Kidney (tissue), 14 donors: Measurements from ENCODE around the gene MRPL55. TPM values are rescaled to one million over a fixed set of nuclear protein-coding genes. Genes with fewer than 3 reads are reported as not detected.
A peak's percentile ranks its signal among the peaks of the same experiment; 100 is the strongest.

ENCODE experiments used
- DNase-seq, 5 donors: peaks; one replicate each; pipeline ENCODE4 v3.0.0-alpha.2; 2013 to 2020
- FAIRE-seq: peaks from 2 replicates; lab custom pipeline; 2012; peaks lifted over from hg19 to GRCh38; lab: Jason Lieb, UNC
- H3K27ac ChIP-seq, 2 donors: one replicate each; pipeline ENCODE4 v1.7.0; 2013; ENCODE audit warnings: low read depth in 2 of 2, low read length in 2 of 2, inconsistent platforms in 1 of 2
- H3K27me3 ChIP-seq: one replicate; pipeline ENCODE4 v1.7.1; 2013; ENCODE audit warnings: low read length, inconsistent platforms; ENCODE audit not compliant: control insufficient read depth, insufficient read depth
- H3K36me3 ChIP-seq, 3 donors: one replicate each; pipeline versions ENCODE4 v1.7.0 to v1.7.1; 2013; ENCODE audit warnings: low read length in 3 of 3, control low read depth in 1 of 3, inconsistent platforms in 1 of 3; ENCODE audit not compliant: insufficient read depth in 3 of 3, control insufficient read depth in 2 of 3
- H3K4me1 ChIP-seq, 3 donors: one replicate each; pipeline versions ENCODE4 v1.7.0 to v1.7.1; 2013; ENCODE audit warnings: low read length in 3 of 3, inconsistent platforms in 1 of 3, low read depth in 1 of 3; ENCODE audit not compliant: control insufficient read depth in 2 of 3, insufficient read depth in 2 of 3
- H3K4me3 ChIP-seq, 3 donors: one replicate each; pipeline versions ENCODE4 v1.7.0 to v1.8.1; 2013; ENCODE audit warnings: low read length in 3 of 3, control low read depth in 1 of 3, inconsistent platforms in 1 of 3
- H3K9ac ChIP-seq, 3 donors: one replicate each; pipeline versions ENCODE4 v1.7.0 to v1.7.1; 2013; ENCODE audit warnings: low read length in 3 of 3, control low read depth in 1 of 3, inconsistent platforms in 1 of 3
- H3K9me3 ChIP-seq, 3 donors: one replicate each; pipeline versions ENCODE4 v1.7.0 to v1.7.1; 2013; ENCODE audit warnings: low read length in 3 of 3, control low read depth in 1 of 3, inconsistent platforms in 1 of 3; ENCODE audit not compliant: control insufficient read depth in 2 of 3, insufficient read depth in 1 of 3
- CTCF ChIP-seq: IDR thresholded peaks from 3 replicates; pipeline ENCODE4 v1.5.1; 2012; ENCODE audit warnings: mild to moderate bottlenecking, moderate library complexity, borderline replicate concordance; ENCODE audit not compliant: insufficient read depth; ENCODE audit errors: extremely low read depth
- intact Hi-C: fragments of 100-400 bp; cut with DNase I; formaldehyde crosslinking; loops from one replicate; pipeline ENCODE4 v1.11.1; 2022
- polyA plus RNA-seq: library from polyadenylated mRNA; stranded (reverse); fragments of 350-450 nt; fragmentation: Illumina TruSeq; extraction: RNeasy Lipid Tissue Mini Kit (QIAGEN cat#74804); gene quantifications from one replicate; pipeline ENCODE4 v1.2.3, GENCODE V29; 2014; ENCODE audit warnings: low read depth, low replicate concordance; ENCODE audit not compliant: insufficient read depth
- total RNA-seq: library from RNA; stranded (reverse); fragmentation: NEBNext Ultra II Directional; extraction: Animal tissue kit (Norgen Biotek cat#: 25700); gene quantifications from one replicate; pipeline ENCODE4 v1.2.1, GENCODE V29; 2021
- donor health status: control.
- donor health status: control.
- donor health status: control.
- donor health status: control.
- donor health status: control.
- donor health status: DM: yes; HTN: yes; CAD: no.
- donor health status: Normal renal cell carcinoma (clear cell type).

MRPL55 gene
- total and polyA plus RNA-seq, 2 donors from 2014 or later: 37.8 to 141 TPM

GRCh38 chr1:228065543-228066347 is 43.4 kb downstream of the MRPL55 start:
- peak in 1 of 5 donors; percentile 30 for DNase-seq
- no peaks in the 10 kb centered on the region for H3K36me3 ChIP-seq
- no peak overlapping the region for H3K27ac ChIP-seq
- no peak for FAIRE-seq
- no peak for TF ChIP-seq CTCF
- no peak overlapping the region for H3K9ac ChIP-seq
- H3K27me3 ChIP-seq: peaks cover 8% of the 10 kb centered on the region
- intact Hi-C loops: no loop called here
- no peaks in the 10 kb centered on the region for H3K4me1 ChIP-seq
- H3K4me3 ChIP-seq: no peak overlapping the region
- no peaks in the 10 kb centered on the region for H3K9me3 ChIP-seq

DNA sequence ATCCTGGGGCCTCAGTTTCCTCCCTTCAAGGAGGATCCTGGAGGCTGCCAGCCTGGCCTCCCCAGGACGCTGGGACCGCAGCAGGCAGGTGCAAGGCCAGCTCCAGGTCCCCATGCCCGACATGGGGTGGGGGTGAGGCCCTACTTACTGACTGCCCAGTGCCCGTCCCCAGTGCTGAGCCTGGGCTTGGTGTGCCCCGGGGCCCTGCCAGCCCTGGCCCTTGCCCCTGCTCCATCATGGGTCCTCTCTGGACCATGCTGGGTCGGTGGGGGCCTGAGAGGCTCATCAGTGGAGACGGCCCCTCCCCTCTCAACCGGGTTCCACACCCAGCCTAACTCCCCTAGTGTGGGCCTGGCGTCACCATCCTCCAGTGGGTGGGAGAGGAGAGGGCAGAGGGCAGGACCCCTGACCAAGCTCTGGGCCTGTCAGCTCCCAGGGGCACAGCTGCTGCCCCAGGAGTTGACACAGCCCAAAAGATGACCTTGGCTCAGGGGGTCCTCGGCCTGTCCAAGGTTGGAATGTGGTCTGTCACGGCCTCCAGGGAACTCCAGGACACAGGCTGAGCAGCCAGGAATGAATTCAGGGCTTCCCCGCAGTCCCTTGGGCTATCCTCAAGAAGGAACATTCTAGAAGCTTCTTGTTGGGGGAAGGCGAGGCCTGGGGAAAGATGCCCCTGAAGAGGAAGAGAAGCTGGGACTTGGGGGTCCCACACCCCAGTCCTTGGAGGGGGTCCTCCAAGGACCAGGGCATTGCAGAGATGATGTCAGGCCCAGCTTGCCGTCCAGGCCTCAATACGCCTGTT is 44.2 kb downstream of the MRPL55 start:
- DNase-seq (peak in 1 of 5 donors; percentile 31), FAIRE-seq (no peak)
- Histone ChIP-seq H3K27ac (no peak overlapping the region), H3K36me3 (no peaks in the 10 kb centered on the region), H3K9ac (no peak overlapping the region), H3K4me3 (no peak overlapping the region), H3K27me3 (peaks cover 10% of the 10 kb centered on the region), H3K9me3 (no peaks in the 10 kb centered on the region), H3K4me1 (peaks cover 0 to 2% (median 0%) of the 10 kb centered on the region in 3 donors)
- TF ChIP-seq CTCF: no peak
- intact Hi-C loops: no loop called here

GRCh38 chr1:228064296-228064695 is 44.8 kb downstream of the MRPL55 start:
- no peak for FAIRE-seq
- Histone ChIP-seq H3K4me3 (no peak overlapping the region), H3K9ac (no peak overlapping the region), H3K36me3 (no peaks in the 10 kb centered on the region), H3K27ac (no peak overlapping the region), H3K9me3 (no peaks in the 10 kb centered on the region), H3K27me3 (peaks cover 10% of the 10 kb centered on the region), H3K4me1 (peaks cover 0 to 2% (median 0%) of the 10 kb centered on the region in 3 donors)
- peak in 2 of 5 donors; percentile 34 to 59 for DNase-seq
- no peak for TF ChIP-seq CTCF
- intact Hi-C loops: no loop called here
